HS-5 (cell line): ENCODE results near the gene DFFB.
"Not testable (repeated sequence)": the region's sequence is repeated elsewhere in the genome, so short reads cannot be mapped to it uniquely, and the experiment has no call there.

Experiments used
- DNase-seq: peaks from one replicate; pipeline ENCODE4 v3.0.0-alpha.2; 2012; ENCODE audit warnings: low read depth

Gene DFFB

DNA sequence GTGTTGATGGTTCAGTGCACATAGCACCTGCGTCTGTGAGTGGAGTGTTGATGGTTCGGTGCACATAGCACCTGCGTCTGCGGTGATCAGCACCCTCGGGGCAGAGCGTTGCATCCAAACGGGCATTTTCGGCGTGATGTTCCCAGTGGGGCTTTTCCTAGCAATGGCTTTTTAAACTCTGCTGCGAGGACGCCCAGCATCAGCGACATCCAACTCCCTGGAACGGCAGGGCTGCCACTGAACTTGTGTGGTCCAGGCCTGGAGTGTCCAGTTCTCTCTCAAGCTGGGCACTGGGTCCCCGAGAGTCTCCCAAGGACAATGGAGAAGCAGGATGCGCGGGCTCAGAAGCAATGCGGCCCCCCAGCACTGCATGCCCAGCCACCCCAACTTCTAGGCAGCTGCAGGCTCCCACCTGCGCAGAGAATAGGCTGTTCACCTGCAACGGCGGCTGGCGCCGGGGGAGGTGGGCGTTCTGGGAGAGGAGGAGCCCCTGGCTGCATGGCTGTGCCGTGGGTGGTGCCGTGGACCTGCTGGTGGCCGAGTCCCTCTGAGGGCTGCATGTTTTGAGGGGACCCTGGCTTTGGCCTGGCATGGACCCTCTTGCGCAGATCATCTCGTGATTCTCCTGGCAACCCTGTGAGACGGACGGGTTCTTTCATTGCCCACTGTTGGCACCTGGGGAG is 52.9 kb downstream of the DFFB start:
- no peak for DNase-seq

DNA sequence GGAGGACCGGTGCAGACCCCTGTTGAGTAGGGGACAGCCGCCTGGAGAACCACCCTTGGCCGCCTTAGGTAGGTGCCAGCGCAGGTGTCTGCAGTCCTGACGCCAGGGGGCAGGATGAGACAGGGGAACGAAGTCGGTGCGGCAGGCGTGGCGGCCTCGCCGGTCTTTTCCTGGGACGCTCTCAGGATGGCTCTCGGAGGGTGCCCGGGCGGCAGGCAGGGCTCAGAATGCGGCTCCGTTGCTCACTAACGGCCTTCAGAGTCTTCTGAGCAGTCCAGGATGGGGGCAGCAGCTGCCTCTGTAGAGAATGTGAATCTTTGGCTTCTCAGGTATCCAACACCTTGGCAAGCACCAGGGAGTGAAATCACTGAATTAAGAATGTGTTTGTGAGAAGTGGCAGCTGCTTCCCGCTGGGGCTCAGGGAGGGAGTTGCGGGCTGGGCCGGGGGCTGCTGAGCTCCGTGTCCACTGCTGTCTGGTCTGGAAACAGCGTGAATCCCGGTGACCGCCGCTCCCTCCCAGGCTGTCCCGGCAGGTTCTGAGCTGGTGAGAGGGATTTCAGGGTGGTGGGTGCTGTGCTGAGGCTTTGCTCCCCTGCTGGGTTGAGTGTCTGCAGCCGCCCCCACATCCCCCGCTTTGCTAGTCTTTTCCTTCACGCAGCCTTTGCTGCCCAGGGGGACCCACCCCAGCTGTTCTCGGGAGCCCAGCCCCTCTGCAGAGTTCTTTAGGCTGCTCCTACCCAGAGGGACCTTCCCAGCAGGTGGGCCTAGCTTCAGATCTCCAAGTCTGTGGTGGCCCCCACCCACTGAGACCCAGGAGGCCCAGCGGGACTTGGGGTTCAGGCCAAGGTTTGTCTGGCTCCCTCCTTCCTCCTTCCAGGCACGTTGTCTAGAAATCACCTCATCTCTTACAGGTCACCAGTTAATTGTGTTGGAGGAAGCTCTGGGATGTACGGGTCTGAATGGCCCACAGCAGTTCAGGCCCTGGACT is 53.9 kb downstream of the DFFB start:
- DNase-seq: no peak

DNA sequence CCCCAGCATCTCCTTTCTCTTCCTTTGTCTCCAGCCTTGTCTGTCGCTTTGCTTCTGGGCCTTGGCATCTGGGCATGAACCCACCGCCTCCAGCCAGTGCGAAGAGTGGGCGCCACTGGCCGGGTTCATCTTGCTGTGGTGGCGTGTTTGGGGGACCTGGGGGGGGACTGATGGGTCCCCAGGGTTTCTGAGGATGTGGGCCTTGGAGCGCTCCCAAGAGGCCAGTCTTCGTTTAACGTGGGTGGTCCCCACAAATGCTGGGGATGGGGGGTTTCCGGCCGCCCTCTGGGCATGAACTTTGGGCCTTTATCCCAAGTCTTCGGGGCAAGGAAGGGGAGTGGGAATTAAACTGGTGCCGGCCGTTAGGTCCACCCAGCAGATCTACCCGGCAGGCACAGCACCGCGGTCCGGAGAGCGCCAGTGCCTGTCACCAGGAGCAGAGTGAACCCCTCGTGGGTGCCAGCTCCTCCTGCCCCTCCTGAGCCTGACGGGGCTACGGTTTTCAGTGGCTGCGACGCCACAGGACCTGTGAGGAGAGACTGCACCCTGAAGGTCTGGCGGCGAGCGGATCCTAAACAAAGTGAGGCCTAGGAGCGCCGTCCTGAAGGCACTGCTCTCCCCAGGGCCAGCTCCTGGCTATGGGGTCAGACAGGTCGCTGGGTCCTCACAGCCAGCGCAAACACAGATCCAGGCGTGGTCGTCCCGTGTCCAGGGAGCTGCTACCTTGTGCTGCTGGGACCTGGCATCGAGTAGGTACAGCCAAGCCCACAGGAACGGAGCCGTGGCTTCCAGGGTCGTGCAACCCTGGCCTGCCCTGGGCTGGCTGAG is 54.9 kb downstream of the DFFB start:
- DNase-seq: no peak

DNA sequence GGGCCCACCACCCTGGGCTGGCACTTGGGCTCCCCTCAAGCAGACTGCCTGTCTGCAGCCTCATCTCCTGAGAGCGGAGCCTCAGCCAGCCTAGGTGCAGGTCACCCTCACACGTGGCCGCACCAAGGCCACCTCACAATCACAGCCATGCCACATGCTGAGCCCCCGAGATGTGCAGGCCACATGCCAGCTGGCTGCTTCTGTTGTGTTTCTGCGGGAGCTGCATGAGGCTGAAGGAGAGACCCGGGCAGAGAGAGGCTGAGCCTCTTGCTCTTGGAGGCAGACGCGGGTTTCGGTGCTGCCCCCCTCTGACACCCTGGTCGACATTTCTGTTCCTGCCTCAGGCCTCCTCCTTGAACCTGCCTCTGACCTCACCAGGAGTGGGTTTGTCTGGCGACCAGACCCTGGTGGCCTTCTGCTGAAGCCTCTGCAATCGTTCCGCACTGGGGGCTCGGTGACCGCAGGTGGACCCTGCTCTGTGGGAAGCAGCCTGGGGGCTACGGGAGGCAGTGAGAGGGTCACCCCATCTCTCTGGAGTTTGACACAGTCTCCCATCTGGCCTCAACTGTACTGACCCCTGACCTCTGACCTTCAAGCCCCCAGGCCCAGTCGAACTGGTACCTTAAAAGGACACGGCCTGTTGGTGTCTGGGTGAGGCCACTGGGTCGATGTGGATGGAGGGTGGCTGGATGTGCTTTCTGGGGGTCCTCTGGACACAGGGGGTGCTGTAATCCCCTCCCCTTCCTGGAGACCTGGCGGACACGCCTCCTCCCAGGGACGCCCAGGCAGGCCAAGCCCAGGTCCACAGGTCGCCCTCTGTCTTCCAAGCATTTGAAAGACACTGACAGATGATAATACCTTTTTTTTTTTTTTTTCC is 55.8 kb downstream of the DFFB start:
- DNase-seq: no peak

DNA sequence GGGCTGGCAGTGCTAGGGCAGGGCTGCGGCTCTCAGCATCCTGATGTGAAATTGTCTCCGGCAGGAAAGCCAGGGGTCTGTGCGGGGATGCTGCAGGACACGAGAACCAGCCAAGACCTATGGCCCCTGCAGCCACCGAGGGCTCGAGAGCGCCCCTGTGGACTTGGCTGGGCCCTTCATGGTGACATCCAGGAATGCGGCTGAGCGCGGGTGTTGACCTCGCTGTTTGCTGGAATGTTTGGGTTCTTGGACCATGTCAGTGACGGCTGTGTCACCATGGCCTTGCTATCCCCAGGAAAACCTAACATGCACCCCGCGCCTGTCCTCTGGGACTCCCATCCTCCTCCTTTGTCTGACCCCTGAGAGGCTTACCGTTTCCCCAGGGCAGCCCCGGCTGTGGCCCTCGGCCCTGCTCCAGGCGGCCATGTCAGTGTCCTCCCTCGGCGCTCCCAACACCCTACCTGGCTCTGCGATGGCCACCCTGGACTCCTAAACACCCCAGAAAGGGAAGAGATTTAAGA is 57.1 kb downstream of the DFFB start:
- DNase-seq: no peak

DNA sequence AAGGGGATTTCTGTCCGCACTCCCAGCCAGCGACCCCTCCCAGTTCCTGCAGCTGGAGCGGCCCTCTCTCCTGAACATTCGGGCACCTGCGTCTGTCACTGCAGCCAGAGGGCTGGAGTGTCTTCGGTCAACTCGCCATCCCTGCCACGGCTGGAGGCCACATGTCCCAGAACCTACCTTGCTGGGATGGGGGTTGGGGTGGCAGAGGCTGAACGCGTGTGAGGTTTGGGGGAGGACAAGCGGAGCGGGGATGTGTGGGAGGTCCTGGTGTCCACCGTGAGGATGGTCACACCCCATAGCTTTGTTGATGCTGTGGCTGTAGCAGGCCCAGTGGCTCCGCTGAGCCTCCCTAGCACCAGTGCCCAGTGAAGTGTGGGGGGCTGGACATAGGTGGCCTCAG is 57.6 kb downstream of the DFFB start:
- no peak for DNase-seq

DNA sequence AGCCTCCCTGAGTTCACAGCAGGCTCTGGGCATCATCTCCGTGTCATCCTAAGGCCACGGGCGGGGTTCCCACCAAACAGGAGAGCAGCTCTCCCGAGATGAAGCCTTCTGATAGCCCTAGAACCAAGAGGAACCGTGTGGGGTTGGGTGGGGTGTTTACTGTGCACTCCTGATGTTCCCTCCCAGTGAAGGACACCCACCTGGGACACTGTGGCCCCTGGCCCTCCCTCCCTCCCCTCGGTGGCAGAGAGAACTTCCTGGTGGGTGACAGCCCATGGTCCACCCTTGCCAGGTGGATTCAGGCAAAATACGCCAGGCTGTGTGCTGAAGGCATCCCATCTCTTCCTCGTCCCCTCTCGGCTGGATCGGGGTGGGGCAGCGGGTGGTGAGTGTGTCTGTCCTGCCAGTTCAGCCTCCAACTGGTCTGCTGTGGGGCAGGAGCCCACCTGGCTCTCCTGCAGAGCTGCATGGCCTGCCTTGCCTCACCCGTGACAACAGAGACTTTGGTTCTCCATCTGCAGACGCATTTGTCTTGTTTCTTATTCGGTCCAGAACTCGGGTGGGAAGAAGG is 58.4 kb downstream of the DFFB start:
- DNase-seq: no peak

DNA sequence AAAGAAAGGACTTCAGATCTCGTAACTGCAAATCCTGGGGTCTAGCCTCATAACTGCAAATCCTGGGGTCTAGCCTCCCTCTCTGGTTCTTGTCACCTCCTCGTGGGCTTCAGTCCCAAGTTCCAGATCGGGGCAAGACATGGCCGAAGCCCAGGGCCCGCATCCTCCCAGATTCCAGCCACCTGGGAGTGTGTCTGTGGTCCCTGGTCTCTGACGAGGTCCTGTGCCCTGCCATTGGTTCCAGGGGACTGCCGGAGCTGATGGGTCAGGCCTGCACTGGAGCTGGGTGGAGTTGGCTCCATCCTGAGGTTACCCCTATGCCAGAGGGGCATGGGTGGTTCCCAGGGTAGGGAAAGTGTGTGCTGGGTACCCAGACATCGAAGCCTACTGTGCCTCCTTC is 60.5 kb downstream of the DFFB start:
- no peak for DNase-seq

DNA sequence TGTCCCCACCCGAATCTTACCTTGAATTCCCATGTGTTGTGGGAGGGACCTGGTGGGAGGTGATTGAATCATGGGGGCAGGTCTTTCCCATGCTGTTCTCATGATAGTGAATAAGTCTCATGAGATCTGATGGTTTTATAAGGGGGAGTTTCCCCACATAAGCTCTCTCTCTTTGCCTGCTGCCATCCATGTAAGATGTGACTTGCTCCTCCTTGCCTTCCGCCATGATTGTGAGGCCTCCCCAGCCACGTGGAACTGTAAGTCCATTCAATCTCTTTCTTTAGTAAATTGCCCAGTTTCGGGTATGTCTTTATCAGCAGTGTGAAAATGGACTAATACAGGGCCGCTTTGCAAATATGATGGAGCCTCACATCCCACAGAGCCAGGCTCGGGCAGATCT is 61.1 kb downstream of the DFFB start:
- not testable (repeated sequence) for DNase-seq

DNA sequence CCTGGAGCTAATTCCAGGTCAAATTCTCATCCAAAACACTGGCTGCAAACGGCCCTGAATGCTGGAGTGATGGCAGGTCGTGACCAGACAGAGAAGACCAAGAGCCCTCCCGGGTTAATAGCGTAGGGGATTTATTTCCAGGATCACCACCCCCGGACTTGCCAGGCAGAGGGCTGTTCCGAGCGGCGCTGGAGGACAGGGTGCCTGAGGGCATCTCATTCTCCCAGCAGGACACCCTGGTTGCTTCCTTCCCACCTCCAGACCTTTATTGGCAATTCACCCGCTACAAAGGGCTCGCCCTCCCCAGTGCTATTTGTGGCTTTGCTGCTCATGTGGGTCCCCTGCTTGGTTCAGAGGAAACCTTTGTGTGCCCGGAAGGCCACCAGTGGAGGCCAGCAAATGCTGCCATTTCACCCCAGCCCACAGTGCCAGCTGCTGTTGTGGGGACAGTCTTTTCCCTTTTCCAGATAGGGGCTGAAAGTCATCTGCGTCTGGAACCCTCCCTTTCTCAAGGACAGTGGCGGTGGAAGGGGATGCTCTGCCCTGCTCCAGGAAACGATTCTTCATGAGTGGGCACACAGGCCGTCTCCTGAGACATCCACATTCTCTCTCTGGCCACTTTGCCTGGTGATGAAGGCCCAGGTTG is 61.8 kb downstream of the DFFB start:
- DNase-seq: no peak

DNA sequence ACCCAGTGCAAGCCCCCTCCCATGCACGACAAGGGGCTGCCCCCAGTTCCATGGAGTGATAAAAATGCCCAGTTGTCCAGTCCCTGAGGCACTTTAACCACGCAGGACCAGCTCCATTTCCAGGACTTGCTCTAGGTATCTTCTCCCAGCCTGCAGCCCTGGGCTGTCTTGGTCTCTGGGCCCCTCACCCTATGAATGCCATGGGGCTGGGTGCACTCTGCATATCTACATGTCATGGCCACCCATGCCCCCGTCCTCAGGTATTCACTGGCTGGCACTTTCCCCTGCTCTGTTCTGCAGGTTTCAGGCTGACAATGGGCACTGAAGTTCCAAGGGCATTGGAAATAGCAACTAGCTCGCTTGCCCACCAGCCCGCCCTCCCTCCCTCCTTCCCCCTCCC is 62.4 kb downstream of the DFFB start:
- DNase-seq: no peak

DNA sequence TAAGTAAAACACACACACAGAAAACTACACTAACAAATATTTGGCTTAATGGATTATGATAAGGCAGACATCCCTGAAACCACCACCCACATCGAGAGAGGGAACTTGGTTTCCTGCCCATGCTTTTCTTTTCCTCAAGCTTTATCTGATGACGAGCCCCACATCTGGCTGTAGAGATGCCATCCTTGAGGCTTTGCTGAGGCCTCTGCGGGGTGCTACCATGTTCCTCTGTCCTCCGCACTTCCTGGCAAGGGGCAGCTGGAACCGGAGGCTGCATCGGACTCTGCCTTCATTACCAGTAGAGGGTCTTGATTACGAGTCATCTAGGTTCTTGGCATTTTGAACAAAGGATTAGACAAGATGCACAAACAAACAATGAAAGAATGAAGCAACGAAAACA is 64.5 kb downstream of the DFFB start:
- no peak for DNase-seq

DNA sequence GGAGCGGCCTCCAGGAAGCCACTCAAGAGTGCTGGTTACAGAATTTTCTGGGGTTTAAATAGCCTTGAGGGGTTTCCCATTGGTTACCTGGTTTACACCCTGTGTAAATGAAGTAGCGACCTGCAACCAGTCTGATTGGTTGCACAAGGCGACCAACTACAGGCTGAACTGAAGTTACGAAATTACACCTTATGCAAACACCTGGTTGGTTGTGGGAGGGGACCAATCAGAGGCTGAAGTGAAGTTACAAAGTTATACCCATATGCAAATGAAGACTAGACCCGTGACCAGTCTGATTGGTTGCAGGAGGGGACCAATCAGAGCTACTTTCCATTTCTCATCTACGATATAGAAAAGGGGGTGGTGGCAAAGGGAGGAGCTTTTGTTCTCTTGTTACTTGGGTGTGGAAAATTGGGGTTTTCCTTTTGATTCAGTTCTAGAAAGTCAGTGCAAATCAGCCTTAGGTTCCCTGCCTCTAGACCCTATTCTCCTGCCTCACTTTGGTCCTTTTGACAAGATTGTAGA is 65.0 kb downstream of the DFFB start:
- no peak for DNase-seq

DNA sequence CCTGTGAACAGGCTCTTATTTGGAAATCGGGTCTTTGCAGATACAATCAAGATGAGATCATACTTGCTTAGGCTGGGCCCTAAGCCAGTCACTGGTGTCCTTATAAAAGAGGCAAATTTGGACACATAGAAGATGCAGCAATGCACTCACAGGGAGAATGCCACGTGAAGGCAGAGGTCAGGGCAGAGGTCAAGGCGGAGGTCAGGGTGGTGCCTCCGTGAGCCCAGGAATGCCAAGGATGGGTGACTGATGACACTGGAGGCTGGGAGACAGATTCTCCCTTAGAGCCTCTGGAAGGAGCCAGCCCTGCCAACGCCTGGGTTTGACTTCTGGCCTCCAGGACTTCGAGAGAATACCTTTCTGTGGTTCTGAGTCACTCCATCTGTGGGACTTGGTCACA is 65.6 kb downstream of the DFFB start:
- no peak for DNase-seq

DNA sequence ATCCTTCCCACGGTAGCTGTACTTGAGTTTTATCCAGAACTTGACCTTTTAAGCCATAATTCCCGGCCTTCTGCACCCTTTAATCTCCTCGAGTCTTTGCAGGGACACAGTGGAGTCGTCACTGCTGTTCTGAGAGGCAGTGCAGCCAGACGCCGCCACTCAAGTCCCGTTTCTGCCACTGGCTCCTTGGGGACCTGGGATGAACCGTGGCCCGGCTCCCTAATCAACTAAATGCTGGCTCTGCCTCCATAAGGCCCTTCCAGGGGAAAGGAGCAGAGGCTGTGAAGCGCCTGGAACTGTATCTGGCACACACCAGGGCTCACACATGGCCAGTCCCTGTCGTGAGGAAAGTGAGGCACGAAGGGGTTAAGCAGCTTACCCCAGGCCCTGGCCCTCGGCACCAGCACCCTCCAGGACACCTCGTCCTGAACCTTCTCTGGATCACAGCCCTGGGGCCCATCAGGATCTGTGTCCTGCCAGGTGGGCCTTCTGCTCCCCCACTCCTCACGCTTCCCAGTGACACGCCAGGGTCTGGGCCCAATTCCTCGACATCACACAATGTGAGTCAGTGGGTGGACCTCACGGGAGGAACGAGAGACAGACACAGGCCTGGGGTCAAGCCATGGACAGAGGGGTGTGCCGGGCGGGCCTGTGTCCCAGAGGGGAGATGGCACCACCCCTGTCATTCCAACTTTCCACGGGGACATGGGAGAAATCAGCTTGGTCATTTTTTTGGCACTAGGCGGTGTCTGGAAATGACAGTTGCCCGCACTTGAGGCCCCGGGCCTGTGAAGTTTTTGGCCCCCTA is 66.3 kb downstream of the DFFB start:
- no peak for DNase-seq

DNA sequence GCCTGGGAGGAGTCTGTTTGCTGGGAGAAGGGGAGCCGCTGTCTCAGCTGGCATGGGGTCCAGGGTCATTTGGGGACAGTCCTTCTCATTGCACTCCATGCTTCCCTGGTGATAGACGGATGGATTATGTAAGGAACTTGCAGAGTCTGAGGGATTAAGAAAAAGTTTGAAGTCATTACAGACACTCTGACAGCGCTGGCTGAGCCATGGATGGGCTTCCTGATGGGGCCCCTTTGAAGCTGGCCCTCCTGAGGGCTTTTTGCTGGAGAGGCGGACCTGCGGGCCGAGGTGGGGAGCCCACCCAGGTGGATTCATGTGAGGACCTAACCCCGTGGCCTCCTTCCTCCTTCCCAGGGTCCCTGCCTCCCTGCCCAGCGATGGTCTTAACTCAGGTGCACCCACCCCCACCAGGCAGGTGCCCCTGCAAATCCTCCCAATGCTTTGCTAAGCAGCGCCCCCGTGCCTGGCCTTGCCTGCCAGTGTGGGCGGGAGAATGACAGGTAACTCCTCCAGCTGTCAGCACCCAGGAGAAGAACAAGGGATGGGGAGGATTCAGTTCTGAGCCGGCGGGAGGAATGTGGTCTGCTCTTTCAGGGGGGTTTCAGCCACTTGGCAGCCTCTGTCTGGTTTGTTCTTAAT is 67.0 kb downstream of the DFFB start:
- DNase-seq: no peak

DNA sequence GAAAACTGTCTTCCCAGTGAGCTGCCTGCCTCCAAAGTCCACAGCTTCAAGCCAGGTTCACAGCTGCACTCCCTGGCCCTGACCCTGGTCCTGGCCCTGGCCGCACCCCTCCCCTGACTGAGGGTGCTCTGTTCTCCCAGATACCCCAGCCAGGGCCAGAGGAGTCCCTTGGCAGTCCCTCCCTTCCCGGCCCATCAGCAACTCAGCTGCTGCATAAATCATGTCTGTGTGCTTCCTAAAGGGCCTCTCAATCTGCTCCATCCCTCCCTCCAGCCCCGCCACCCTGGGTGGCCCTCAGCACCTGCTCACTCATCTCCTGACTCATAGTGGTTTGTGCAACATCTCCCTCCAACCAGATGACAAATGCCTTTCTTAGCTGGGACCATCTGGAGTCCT is 67.5 kb downstream of the DFFB start:
- DNase-seq: no peak

DNA sequence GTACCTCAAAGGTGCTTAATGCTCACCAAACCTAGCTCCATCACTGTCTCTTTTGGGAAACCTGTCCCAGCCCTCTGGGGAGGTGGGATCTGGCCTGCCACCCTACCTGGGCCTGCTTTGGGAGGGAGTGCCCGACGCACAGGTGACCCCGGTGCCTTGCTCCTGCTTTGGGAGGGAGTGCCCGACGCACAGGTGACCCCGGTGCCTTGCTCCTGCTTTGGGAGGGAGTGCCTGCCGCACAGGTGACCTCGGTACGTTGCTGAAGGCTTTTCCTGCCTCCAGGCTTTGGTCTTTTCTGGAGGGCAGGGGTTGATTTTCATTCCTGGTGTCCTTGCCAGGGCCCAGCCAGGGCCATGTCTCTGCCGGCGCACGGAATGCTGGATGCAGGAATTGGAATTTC is 68.0 kb downstream of the DFFB start:
- no peak for DNase-seq

DNA sequence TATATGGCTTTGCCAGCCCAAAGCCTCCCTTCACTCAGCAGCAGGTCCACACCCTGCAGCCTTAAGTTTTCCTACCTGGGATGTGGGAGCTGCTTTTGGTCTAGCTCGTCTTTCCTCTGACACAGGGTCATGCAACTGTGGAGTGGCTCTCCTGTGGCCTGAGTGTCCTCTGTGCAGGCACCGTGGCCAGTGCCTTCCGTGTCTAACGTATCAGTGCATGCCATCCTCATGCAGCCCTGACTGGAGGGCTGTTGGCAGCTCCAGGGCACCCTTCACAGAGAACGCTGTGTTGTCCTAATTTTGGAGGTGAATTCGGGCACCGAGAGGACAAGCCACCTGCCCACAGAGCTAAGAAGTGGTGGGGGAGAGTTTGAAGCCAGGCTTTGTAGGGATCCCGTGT is 68.5 kb downstream of the DFFB start:
- no peak for DNase-seq
